Erythroblast (primary cell): Measurements from ENCODE around the gene PGD.

Source experiments
- GATA1 ChIP-seq: IDR thresholded peaks from 2 replicates; pipeline ENCODE4 v1.6.1; 2011; ENCODE audit warnings: low read depth, mild to moderate bottlenecking, control low read depth, low read length, moderate library complexity
- POLR2A ChIP-seq: IDR thresholded peaks from 2 replicates; pipeline ENCODE4 v1.6.1; 2011; ENCODE audit warnings: mild to moderate bottlenecking, low read length

DNA sequence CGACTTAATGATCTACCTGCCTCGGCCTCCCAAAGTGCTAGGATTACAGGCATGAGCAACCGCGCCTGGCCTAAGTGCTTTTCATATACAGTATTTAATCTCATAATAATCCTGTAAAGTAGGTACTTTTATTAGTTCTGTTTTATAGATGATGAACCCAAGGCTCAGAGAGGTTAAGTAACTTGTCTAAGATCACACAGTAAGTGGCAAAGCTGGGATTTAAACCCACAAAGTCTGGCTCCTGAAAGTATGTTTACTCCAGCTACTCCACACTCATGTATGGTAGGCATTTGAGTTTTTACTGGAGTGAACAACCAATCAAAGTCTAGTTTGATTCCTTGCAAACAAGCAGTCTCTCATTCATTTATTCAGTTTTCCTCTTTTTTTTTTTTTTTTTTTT is 71.2 kb downstream of the PGD start:
- TF ChIP-seq POLR2A (no peak), GATA1 (no peak)
